Left lung (tissue), 10 donors: ENCODE results near the gene GOLGA8N. TPM values are rescaled to one million over a fixed set of nuclear protein-coding genes. Genes with fewer than 3 reads are reported as not detected.

Source experiments
- ATAC-seq: fragments of 200-7000 bp; cut with Tn5 transposase; one replicate; pipeline ENCODE4 v1.9.1; 2020; ENCODE audit warnings: moderate library complexity
- DNase-seq, 4 donors: peaks; one replicate each; pipeline ENCODE4 v3.0.0-alpha.2; 2013 to 2020
- H3K27ac ChIP-seq, 2 donors: fragments of 200-600 bp; sonication (generic) in 1 of 2; one replicate each; pipeline versions ENCODE4 v1.5.0 to v1.8.0; 2020 to 2021
- H3K27me3 ChIP-seq, 2 donors: fragments of 200-600 bp; sonication (generic) in 1 of 2; one replicate each; pipeline versions ENCODE4 v1.5.0 to v1.8.0; 2020 to 2021
- H3K36me3 ChIP-seq, 2 donors: fragments of 200-600 bp; sonication (generic) in 1 of 2; one replicate each; pipeline versions ENCODE4 v1.5.0 to v1.8.0; 2020 to 2021
- H3K4me1 ChIP-seq, 2 donors: fragments of 200-600 bp; one replicate each; pipeline ENCODE4 v1.8.0; 2021
- H3K4me3 ChIP-seq, 2 donors: fragments of 200-600 bp; sonication (generic) in 1 of 2; one replicate each; pipeline versions ENCODE4 v1.5.0 to v1.8.0; 2020 to 2021; ENCODE audit warnings: mild to moderate bottlenecking in 1 of 2
- H3K9me3 ChIP-seq, 2 donors: fragments of 200-600 bp; sonication (generic) in 1 of 2; one replicate each; pipeline versions ENCODE4 v1.5.0 to v1.8.0; 2020 to 2021
- intact Hi-C, 2 donors: fragments of 100-400 bp; cut with DNase I; formaldehyde crosslinking; loops; one replicate each; pipeline versions ENCODE4 v1.11.2 to v1.14.2; 2022
- polyA plus RNA-seq, 6 donors: library from polyadenylated mRNA; unstranded; fragments of 120-200 nt; gene quantifications; one replicate each; pipeline ENCODE4 v1.2.1, GENCODE V29; 2013; ENCODE audit not compliant: insufficient read length in 6 of 6
- total RNA-seq, 2 donors: library from RNA; stranded (reverse); fragmentation: NEBNext Ultra II Directional; extraction: Animal tissue kit (Norgen Biotek cat#: 25700); gene quantifications; one replicate each; pipeline ENCODE4 v1.2.1, GENCODE V29; 2021
- TF ChIP-seq, protein P1 (sequence below), 2 donors: fragments of 200-600 bp; sonication (generic) in 1 of 2; IDR thresholded peaks; one replicate each; pipeline versions ENCODE4 v1.5.0 to v1.8.0; 2021; ENCODE audit warnings: antibody characterized with exemption in 2 of 2
- donor health status: DM: no; HTN: yes; CAD: no.
- donor health status: DM: no; HTN: no; CAD: no.

The GOLGA8N gene
- total and polyA plus RNA-seq, 8 donors: 7.4 to 39.4 (median 33.4) TPM

DNA sequence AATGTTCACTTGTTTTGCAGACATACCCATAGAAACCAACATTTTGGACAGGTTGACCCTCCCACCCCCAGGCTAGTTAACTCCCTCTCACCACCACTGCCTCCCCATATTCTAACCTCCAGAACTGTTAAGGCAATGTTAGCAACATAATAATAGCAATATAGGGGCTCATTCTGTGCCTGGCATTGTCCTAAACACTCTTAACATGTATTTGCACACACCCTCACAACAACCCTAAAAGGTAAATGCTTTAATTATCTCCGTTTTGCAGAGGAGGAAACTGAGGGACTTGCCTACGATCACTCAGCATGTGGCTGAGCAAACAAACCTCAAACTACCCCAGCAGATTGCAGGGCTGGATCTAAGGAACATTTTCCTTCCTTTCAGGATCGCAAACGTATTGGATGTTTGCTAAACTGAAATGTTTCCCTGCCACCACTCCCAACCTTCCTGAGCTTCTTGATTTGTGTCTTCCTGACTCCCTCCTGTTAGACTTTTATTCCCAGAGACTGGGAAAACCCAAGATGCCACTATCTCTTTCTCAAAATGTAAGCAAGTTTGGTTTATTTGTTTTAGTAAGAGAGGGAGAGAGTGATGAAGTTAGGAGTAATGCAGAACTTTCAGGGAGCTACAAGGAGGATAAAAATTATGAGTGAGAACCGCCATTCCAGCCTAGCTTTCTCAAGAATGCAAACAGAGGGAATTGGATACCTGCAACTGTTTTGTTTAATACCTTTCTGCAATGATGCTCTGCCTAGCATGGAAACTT, 49.6 kb downstream of the GOLGA8N start:
- DNase-seq (no peak), ATAC-seq (no peak)
- intact Hi-C loops: no loop called here
- Histone ChIP-seq H3K4me3 (no peak overlapping the region), H3K27ac (no peak overlapping the region), H3K9me3 (no peaks in the 10 kb centered on the region), H3K36me3 (peaks cover 0 to 2% of the 10 kb centered on the region in 2 donors), H3K4me1 (no peaks in the 10 kb centered on the region), H3K27me3 (peaks cover 0 to 16% of the 10 kb centered on the region in 2 donors)
- TF ChIP-seq, protein P1, sequence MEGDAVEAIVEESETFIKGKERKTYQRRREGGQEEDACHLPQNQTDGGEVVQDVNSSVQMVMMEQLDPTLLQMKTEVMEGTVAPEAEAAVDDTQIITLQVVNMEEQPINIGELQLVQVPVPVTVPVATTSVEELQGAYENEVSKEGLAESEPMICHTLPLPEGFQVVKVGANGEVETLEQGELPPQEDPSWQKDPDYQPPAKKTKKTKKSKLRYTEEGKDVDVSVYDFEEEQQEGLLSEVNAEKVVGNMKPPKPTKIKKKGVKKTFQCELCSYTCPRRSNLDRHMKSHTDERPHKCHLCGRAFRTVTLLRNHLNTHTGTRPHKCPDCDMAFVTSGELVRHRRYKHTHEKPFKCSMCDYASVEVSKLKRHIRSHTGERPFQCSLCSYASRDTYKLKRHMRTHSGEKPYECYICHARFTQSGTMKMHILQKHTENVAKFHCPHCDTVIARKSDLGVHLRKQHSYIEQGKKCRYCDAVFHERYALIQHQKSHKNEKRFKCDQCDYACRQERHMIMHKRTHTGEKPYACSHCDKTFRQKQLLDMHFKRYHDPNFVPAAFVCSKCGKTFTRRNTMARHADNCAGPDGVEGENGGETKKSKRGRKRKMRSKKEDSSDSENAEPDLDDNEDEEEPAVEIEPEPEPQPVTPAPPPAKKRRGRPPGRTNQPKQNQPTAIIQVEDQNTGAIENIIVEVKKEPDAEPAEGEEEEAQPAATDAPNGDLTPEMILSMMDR (IDR thresholded peaks at IDR 0.05): no peak

- Histone ChIP-seq H3K36me3 (no peaks in the 10 kb centered on the region), H3K4me1 (no peaks in the 10 kb centered on the region), H3K27ac (no peak overlapping the region), H3K27me3 (peaks cover 0 to 16% of the 10 kb centered on the region in 2 donors), H3K9me3 (no peaks in the 10 kb centered on the region), H3K4me3 (no peak overlapping the region)
- TF ChIP-seq, protein P1 (IDR thresholded peaks at IDR 0.05): no peak
- ATAC-seq: no peak
- DNase-seq: no peak
- intact Hi-C loops: no loop called here
Observed at GRCh38 chr15:32643907-32644445, 50.7 kb downstream of the GOLGA8N start.

DNA sequence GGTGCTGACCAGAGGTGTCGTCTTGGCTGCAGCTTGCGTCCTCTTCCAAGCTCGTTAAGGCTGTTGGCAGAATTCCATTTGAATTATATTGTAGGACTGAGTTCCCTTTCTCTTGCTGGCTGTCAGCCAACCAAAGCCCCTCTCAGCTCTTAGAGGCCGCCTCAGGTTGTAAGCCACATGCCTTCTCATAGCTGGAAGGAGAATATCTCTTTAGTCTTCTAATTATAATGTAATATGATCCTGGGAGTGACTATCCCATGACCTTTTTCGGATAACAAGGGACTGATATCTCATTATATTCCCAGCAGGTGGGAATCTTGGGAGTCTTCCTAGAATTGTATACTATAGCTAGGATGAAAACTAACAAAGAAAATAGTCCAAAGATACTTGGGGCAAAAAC, 53.0 kb downstream of the GOLGA8N start:
- Histone ChIP-seq H3K27me3 (peaks cover 0 to 16% of the 10 kb centered on the region in 2 donors), H3K4me1 (no peaks in the 10 kb centered on the region), H3K36me3 (no peaks in the 10 kb centered on the region), H3K27ac (no peak overlapping the region), H3K4me3 (no peak overlapping the region), H3K9me3 (no peaks in the 10 kb centered on the region)
- no peak for ATAC-seq
- intact Hi-C loops: no loop called here
- DNase-seq: no peak
- TF ChIP-seq, protein P1 (IDR thresholded peaks at IDR 0.05): no peak

DNA sequence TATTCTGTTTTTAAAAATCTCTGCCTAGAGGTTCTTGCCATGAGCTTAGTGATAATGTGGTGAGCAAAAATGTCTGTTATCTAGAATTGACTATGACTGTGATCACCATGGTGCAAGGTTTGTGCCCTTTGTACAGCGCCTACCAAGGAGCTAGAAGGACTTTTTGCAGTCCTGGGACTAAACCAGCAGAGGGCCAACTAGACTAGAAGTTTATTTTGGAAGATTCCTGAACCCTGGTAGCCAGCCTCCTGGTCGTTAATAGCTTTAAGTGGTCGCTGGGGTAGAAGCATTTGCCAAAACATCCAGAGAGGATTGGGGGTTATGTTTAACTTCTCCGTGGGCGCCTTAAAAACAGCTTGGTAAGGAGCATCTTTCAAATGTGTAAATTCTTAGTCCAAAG, 56.1 kb downstream of the GOLGA8N start:
- DNase-seq (no peak), ATAC-seq (peak; percentile 23)
- H3K27me3 ChIP-seq: no peaks in the 10 kb centered on the region
- H3K36me3 ChIP-seq: no peaks in the 10 kb centered on the region
- H3K4me1 ChIP-seq: no peaks in the 10 kb centered on the region
- intact Hi-C loops: no loop called here
- no peak overlapping the region for H3K27ac ChIP-seq
- TF ChIP-seq, protein P1 (IDR thresholded peaks at IDR 0.05): peak in 1 of 2 donors; percentile 12
- no peaks in the 10 kb centered on the region for H3K9me3 ChIP-seq
- no peak overlapping the region for H3K4me3 ChIP-seq

DNA sequence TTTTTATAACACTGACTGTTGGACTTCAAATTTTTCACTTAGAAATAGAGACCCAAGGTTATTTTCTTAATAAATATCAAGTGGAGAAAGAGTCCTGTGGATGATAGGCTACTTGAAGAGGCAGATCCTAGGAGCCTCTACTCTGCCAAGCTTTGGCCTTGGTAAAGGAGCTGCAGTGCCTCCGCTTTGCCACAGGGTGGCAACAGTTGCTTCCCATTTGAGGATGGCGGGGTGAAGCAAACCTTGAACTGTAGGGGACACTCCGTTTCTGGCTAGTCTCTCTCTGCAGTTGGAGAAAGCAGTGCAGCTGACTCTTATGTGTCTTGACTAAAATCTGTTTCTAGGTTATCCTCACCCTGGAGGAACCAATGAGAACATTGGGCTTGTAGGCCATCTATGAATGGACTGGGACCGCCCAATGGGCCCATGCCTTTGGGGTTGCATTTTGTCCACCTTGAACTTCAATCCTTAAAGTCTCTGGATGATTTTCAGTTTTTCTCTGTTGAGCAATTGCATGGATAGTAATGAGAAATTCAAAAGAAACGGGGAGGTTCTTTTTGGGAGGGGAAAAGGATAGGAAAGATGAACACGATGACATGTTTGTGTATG, 58.1 kb downstream of the GOLGA8N start:
- Histone ChIP-seq H3K4me3 (no peak overlapping the region), H3K4me1 (no peaks in the 10 kb centered on the region), H3K36me3 (no peaks in the 10 kb centered on the region), H3K27me3 (no peaks in the 10 kb centered on the region), H3K9me3 (no peaks in the 10 kb centered on the region), H3K27ac (no peak overlapping the region)
- intact Hi-C loops: no loop called here
- TF ChIP-seq, protein P1 (IDR thresholded peaks at IDR 0.05): peak; percentile 87 to 93
- ATAC-seq: peak; percentile 98
- peak in 1 of 4 donors; percentile 46 for DNase-seq
